Measurements from ENCODE around the gene ACADVL. TPM values are rescaled to one million over a fixed set of nuclear protein-coding genes. Genes with fewer than 3 reads are reported as not detected.

Gene ACADVL
- total and polyA plus RNA-seq, 2 of the 4 experiments (the other 2 are of a cell fraction) = 139 to 752 TPM

DNA sequence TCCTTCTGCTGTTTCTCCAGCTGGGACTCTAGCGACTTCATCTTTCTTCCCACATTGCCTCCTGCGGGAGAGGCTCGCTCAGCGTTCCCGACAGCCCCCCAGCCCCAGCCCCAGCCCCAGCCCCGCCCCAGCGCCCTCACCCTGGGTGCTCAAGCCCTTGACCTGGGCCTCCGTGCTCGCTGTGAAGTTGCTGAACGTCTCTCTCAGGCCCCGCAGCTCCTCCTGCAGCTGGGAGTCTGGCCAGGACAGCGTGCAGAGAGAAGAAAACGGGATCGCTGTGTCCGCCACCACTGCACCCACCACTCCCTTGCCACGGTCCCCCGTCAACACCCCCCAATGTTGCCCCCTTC, 42.9 kb upstream of the ACADVL start (continued):
- TF ChIP-seq, protein P1, sequence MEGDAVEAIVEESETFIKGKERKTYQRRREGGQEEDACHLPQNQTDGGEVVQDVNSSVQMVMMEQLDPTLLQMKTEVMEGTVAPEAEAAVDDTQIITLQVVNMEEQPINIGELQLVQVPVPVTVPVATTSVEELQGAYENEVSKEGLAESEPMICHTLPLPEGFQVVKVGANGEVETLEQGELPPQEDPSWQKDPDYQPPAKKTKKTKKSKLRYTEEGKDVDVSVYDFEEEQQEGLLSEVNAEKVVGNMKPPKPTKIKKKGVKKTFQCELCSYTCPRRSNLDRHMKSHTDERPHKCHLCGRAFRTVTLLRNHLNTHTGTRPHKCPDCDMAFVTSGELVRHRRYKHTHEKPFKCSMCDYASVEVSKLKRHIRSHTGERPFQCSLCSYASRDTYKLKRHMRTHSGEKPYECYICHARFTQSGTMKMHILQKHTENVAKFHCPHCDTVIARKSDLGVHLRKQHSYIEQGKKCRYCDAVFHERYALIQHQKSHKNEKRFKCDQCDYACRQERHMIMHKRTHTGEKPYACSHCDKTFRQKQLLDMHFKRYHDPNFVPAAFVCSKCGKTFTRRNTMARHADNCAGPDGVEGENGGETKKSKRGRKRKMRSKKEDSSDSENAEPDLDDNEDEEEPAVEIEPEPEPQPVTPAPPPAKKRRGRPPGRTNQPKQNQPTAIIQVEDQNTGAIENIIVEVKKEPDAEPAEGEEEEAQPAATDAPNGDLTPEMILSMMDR (conservative IDR thresholded peaks at IDR 0.05; ENCODE audit: low read depth, low read length) = no peak
- TF ChIP-seq NFE2L2 (IDR thresholded peaks at IDR 0.05; ENCODE audit: low read depth, low read length) (no peak), MAFK (IDR thresholded peaks at IDR 0.05; ENCODE audit: low read depth, low read length) (no peak)

Measured in IMR-90 (cell line).